KOPT-K1 (cell line): Measurements from ENCODE around the gene PRXL2A.

Experiments used
- H3K27ac ChIP-seq: fragments of 200-600 bp; sonication (generic); 2 replicates; pipeline ENCODE4 v1.5.1; 2016; ENCODE audit warnings: antibody characterized with exemption, mild to moderate bottlenecking, low read depth, low read length; ENCODE audit not compliant: poor library complexity, severe bottlenecking
- H3K36me3 ChIP-seq: fragments of 200-600 bp; sonication (generic); 2 replicates; pipeline ENCODE4 v1.5.1; 2017; ENCODE audit warnings: antibody characterized with exemption, mild to moderate bottlenecking, low read length, moderate library complexity; ENCODE audit not compliant: insufficient read depth
- H3K9me3 ChIP-seq: fragments of 200-600 bp; sonication (generic); 2 replicates; pipeline ENCODE4 v1.5.1; 2017; ENCODE audit warnings: antibody characterized with exemption, low read length, mild to moderate bottlenecking; ENCODE audit not compliant: insufficient read depth, poor library complexity, severe bottlenecking

PRXL2A gene

GRCh38 chr10:80484676-80485075 is 76.3 kb downstream of the PRXL2A start:
- Histone ChIP-seq H3K27ac (no peak overlapping the region), H3K9me3 (no peaks in the 10 kb centered on the region), H3K36me3 (peaks cover 6% of the 10 kb centered on the region; the same call in 1 of the 2 replicates)

DNA sequence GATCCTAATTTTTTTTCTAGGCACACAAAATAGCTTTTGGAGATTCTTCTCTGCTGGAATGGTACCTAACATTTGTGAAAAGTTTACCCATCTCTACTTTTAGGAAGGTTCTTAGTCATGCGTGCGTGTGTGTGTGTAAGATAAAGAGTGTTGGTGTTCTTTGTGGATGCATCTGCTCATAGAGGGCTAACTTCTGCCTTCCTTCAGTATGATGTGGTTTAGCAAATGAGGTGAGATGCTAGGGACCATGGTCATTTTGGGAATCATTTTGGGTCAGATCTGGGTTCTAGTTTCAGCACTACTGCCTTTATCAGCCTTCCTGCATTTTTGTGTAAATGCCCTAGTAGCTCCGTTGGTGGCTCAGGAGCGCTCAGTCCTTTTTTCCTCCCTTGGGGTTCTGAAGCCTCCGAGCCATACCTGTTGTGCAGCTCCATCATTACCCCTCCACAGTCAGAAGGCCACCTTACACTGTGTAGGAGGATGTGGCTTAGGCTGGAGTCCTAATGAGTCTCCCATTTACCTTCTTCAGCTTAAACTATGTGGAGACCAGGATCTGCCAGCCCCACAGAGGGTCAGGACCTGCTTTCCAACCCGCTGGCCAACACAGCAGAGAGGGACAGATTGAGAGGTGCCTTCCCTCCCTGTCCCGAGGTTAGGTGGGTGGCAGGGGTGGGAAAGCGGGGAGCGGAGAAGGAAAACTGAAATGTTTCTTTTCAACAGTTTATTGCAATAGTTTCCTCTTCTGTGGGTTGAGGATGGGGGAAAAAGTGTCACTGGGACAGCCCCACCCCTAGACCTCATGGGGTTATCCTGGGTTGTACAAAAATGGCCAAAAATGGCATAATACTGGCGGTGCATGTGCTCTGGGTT is 77.0 kb downstream of the PRXL2A start:
- H3K27ac ChIP-seq: peak overlapping the region; percentile 29

DNA sequence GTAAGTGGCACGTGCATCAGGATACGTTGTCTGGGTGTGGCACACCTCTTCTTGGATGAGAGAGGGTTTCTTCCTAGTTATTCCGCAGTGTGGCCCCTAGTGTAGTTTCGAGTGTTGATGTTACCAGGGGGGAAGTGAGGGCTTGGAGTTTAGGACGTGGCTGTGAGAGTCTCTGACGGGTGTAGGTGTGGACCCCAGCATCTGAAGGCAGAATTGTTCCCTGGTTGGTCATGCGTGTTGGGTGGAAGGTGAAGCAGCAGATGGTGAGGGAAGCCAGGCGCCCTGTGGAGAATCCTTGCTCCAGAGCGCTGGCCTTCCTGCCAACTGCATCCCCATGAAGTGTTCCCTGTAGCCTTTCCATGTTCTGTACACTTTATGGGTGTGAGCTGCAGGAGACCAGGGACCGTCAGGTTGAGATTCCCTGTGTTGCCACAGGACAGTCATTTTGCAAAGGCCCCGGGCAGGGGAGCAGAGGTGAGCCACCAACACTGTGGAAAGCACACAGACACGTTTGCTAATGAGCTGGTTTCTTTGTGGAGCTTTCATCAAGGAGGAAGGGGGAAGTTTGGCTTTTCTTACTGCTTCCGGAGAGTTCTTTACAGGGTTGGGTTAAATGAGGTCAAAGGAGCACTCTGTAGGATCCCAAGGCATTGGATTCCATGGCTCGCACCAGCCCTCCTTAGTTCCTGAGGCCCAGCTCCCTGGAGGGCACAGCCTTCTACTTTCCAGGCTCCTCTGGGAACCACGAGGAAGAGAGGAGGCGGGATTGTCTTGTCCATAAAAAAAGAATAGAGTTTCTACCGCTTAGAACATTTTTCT is 77.8 kb downstream of the PRXL2A start:
- H3K36me3 ChIP-seq: peaks cover 19% of the 10 kb centered on the region
- peak overlapping the region; percentile 29 for H3K27ac ChIP-seq

More for the DNA sequence above, 77.0 kb downstream of the PRXL2A start:
- peaks cover 12% of the 10 kb centered on the region for H3K36me3 ChIP-seq
- no peaks in the 10 kb centered on the region for H3K9me3 ChIP-seq

More for the DNA sequence above, 77.8 kb downstream of the PRXL2A start:
- no peaks in the 10 kb centered on the region for H3K9me3 ChIP-seq
